ENCODE results near the gene MPZ. TPM values are rescaled to one million over a fixed set of nuclear protein-coding genes. Genes with fewer than 3 reads are reported as not detected.

Gene MPZ
- total and polyA plus RNA-seq, 10 of the 15 experiments (the other 5 are each of a cell fraction or from before 2014, with no cell fraction given), result 0.09 to 6.9 (median 4.7) TPM

GRCh38 chr1:161307230-161307768 is 2.5 kb downstream of the MPZ start (continued):
- TF ChIP-seq E2F8 (IDR thresholded peaks at IDR 0.05; ENCODE audit: low read depth, partially characterized antibody) (no peak), STAT3 (IDR thresholded peaks at IDR 0.05; ENCODE audit: low read depth, low read length) (no peak), ATF3 (IDR thresholded peaks at IDR 0.05; ENCODE audit: borderline replicate concordance, extremely low read depth, low read depth, low read length) (no peak), NR2C1 (IDR thresholded peaks at IDR 0.05) (peak; percentile 76), EED (IDR thresholded peaks at IDR 0.05; ENCODE audit: low read depth) (0 out of 2 replicates have a peak, but pooled peaks have one; percentile 26)
- TF ChIP-seq, protein P1, sequence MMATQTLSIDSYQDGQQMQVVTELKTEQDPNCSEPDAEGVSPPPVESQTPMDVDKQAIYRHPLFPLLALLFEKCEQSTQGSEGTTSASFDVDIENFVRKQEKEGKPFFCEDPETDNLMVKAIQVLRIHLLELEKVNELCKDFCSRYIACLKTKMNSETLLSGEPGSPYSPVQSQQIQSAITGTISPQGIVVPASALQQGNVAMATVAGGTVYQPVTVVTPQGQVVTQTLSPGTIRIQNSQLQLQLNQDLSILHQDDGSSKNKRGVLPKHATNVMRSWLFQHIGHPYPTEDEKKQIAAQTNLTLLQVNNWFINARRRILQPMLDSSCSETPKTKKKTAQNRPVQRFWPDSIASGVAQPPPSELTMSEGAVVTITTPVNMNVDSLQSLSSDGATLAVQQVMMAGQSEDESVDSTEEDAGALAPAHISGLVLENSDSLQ (IDR thresholded peaks at IDR 0.05), result peak; percentile 59; the same call in 1 of the 2 replicates
- TF ChIP-seq, protein P2, sequence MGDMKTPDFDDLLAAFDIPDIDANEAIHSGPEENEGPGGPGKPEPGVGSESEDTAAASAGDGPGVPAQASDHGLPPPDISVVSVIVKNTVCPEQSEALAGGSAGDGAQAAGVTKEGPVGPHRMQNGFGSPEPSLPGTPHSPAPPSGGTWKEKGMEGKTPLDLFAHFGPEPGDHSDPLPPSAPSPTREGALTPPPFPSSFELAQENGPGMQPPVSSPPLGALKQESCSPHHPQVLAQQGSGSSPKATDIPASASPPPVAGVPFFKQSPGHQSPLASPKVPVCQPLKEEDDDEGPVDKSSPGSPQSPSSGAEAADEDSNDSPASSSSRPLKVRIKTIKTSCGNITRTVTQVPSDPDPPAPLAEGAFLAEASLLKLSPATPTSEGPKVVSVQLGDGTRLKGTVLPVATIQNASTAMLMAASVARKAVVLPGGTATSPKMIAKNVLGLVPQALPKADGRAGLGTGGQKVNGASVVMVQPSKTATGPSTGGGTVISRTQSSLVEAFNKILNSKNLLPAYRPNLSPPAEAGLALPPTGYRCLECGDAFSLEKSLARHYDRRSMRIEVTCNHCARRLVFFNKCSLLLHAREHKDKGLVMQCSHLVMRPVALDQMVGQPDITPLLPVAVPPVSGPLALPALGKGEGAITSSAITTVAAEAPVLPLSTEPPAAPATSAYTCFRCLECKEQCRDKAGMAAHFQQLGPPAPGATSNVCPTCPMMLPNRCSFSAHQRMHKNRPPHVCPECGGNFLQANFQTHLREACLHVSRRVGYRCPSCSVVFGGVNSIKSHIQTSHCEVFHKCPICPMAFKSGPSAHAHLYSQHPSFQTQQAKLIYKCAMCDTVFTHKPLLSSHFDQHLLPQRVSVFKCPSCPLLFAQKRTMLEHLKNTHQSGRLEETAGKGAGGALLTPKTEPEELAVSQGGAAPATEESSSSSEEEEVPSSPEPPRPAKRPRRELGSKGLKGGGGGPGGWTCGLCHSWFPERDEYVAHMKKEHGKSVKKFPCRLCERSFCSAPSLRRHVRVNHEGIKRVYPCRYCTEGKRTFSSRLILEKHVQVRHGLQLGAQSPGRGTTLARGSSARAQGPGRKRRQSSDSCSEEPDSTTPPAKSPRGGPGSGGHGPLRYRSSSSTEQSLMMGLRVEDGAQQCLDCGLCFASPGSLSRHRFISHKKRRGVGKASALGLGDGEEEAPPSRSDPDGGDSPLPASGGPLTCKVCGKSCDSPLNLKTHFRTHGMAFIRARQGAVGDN (IDR thresholded peaks at IDR 0.05), result peak; percentile 61
